ENCODE results near the gene SNAI1.

Gene SNAI1

GRCh38 chr20:50019466-50020256, 36.9 kb downstream of the SNAI1 start:
- Mint-ChIP-seq H3K9me3 (no peaks in the 10 kb centered on the region), H3K4me3 (no peak overlapping the region), H3K36me3 (no peaks in the 10 kb centered on the region), H3K27ac (no peak overlapping the region), H3K4me1 (peaks cover 14% of the 10 kb centered on the region), H3K27me3 (peaks cover 12% of the 10 kb centered on the region)
- DNase-seq (ENCODE audit: low spot score in 2 of 2) (no peak), ATAC-seq (ENCODE audit: low read depth) (no peak)

GRCh38 chr20:50020288-50020687, 37.5 kb downstream of the SNAI1 start:
- no peak for ATAC-seq (ENCODE audit: low read depth)
- Mint-ChIP-seq H3K4me1 (peaks cover 13% of the 10 kb centered on the region), H3K4me3 (no peak overlapping the region), H3K27ac (no peak overlapping the region), H3K9me3 (no peaks in the 10 kb centered on the region), H3K27me3 (peaks cover 12% of the 10 kb centered on the region), H3K36me3 (no peaks in the 10 kb centered on the region)
- DNase-seq (ENCODE audit: low spot score in 2 of 2) = no peak

GRCh38 chr20:50022676-50023075, 39.9 kb downstream of the SNAI1 start:
- H3K4me1 Mint-ChIP-seq = peaks cover 13% of the 10 kb centered on the region
- no peaks in the 10 kb centered on the region for H3K36me3 Mint-ChIP-seq
- peaks cover 7% of the 10 kb centered on the region for H3K27me3 Mint-ChIP-seq
- no peak for DNase-seq (ENCODE audit: low spot score in 2 of 2)
- no peaks in the 10 kb centered on the region for H3K9me3 Mint-ChIP-seq
- no peak for ATAC-seq (ENCODE audit: low read depth)
- no peak overlapping the region for H3K4me3 Mint-ChIP-seq
- no peak overlapping the region for H3K27ac Mint-ChIP-seq

GRCh38 chr20:50023116-50023805, 40.5 kb downstream of the SNAI1 start:
- no peak for DNase-seq (ENCODE audit: low spot score in 2 of 2)
- no peaks in the 10 kb centered on the region for H3K36me3 Mint-ChIP-seq
- ATAC-seq (ENCODE audit: low read depth) = peak; percentile 85
- no peaks in the 10 kb centered on the region for H3K9me3 Mint-ChIP-seq
- peaks cover 4% of the 10 kb centered on the region for H3K27me3 Mint-ChIP-seq
- peaks cover 11% of the 10 kb centered on the region for H3K4me1 Mint-ChIP-seq
- peak overlapping the region; percentile 19 for H3K27ac Mint-ChIP-seq
- H3K4me3 Mint-ChIP-seq = no peak overlapping the region

GRCh38 chr20:50026746-50027575, 44.2 kb downstream of the SNAI1 start:
- Mint-ChIP-seq H3K4me3 (no peak overlapping the region), H3K27ac (no peak overlapping the region), H3K9me3 (no peaks in the 10 kb centered on the region), H3K36me3 (peaks cover 2% of the 10 kb centered on the region), H3K27me3 (peaks cover 15% of the 10 kb centered on the region), H3K4me1 (peaks cover 13% of the 10 kb centered on the region)
- ATAC-seq (ENCODE audit: low read depth) (no peak), DNase-seq (ENCODE audit: low spot score in 2 of 2) (no peak)

GRCh38 chr20:50027611-50028105, 44.9 kb downstream of the SNAI1 start:
- DNase-seq (ENCODE audit: low spot score in 2 of 2) = no peak
- no peak overlapping the region for H3K4me3 Mint-ChIP-seq
- peaks cover 12% of the 10 kb centered on the region for H3K4me1 Mint-ChIP-seq
- H3K27me3 Mint-ChIP-seq = peaks cover 14% of the 10 kb centered on the region
- ATAC-seq (ENCODE audit: low read depth) = no peak
- peaks cover 2% of the 10 kb centered on the region for H3K36me3 Mint-ChIP-seq
- H3K9me3 Mint-ChIP-seq = no peaks in the 10 kb centered on the region
- no peak overlapping the region for H3K27ac Mint-ChIP-seq

- H3K36me3 Mint-ChIP-seq = peaks cover 2% of the 10 kb centered on the region
- no peak overlapping the region for H3K27ac Mint-ChIP-seq
- H3K9me3 Mint-ChIP-seq = no peaks in the 10 kb centered on the region
- H3K27me3 Mint-ChIP-seq = peaks cover 11% of the 10 kb centered on the region
- peaks cover 2% of the 10 kb centered on the region for H3K4me1 Mint-ChIP-seq
- ATAC-seq (ENCODE audit: low read depth) (no peak), DNase-seq (ENCODE audit: low spot score in 2 of 2) (no peak)
- H3K4me3 Mint-ChIP-seq = no peak overlapping the region
Measured at GRCh38 chr20:50029083-50029696, 46.4 kb downstream of the SNAI1 start.

GRCh38 chr20:50029697-50030461, 47.1 kb downstream of the SNAI1 start:
- Mint-ChIP-seq H3K36me3 (peaks cover 2% of the 10 kb centered on the region), H3K9me3 (no peaks in the 10 kb centered on the region), H3K27ac (no peak overlapping the region), H3K4me3 (no peak overlapping the region), H3K4me1 (peaks cover 2% of the 10 kb centered on the region), H3K27me3 (peaks cover 11% of the 10 kb centered on the region)
- ATAC-seq (ENCODE audit: low read depth) (no peak), DNase-seq (ENCODE audit: low spot score in 2 of 2) (no peak)

- Mint-ChIP-seq H3K36me3 (peaks cover 2% of the 10 kb centered on the region), H3K9me3 (no peaks in the 10 kb centered on the region), H3K27ac (no peak overlapping the region), H3K4me3 (no peak overlapping the region), H3K27me3 (peaks cover 11% of the 10 kb centered on the region), H3K4me1 (peaks cover 2% of the 10 kb centered on the region)
- DNase-seq (ENCODE audit: low spot score in 2 of 2) = no peak
- no peak for ATAC-seq (ENCODE audit: low read depth)
Measured at GRCh38 chr20:50032955-50033666, 50.3 kb downstream of the SNAI1 start.

- Mint-ChIP-seq H3K36me3 (peaks cover 2% of the 10 kb centered on the region), H3K4me3 (no peak overlapping the region), H3K4me1 (peaks cover 5% of the 10 kb centered on the region), H3K9me3 (no peaks in the 10 kb centered on the region), H3K27ac (no peak overlapping the region), H3K27me3 (peaks cover 7% of the 10 kb centered on the region)
- no peak for DNase-seq (ENCODE audit: low spot score in 2 of 2)
- ATAC-seq (ENCODE audit: low read depth) = no peak
Measured at GRCh38 chr20:50034567-50035180, 51.9 kb downstream of the SNAI1 start.

GRCh38 chr20:50036703-50037102, 53.9 kb downstream of the SNAI1 start:
- ATAC-seq (ENCODE audit: low read depth) (no peak), DNase-seq (ENCODE audit: low spot score in 2 of 2) (no peak)
- Mint-ChIP-seq H3K27me3 (no peaks in the 10 kb centered on the region), H3K27ac (no peak overlapping the region), H3K4me1 (peaks cover 12% of the 10 kb centered on the region), H3K9me3 (no peaks in the 10 kb centered on the region), H3K36me3 (no peaks in the 10 kb centered on the region), H3K4me3 (no peak overlapping the region)

- H3K36me3 Mint-ChIP-seq = no peaks in the 10 kb centered on the region
- ATAC-seq (ENCODE audit: low read depth) (no peak), DNase-seq (ENCODE audit: low spot score in 2 of 2) (no peak)
- H3K27me3 Mint-ChIP-seq = no peaks in the 10 kb centered on the region
- H3K27ac Mint-ChIP-seq = no peak overlapping the region
- no peak overlapping the region for H3K4me3 Mint-ChIP-seq
- H3K9me3 Mint-ChIP-seq = no peaks in the 10 kb centered on the region
- peaks cover 12% of the 10 kb centered on the region for H3K4me1 Mint-ChIP-seq
Measured at GRCh38 chr20:50037123-50037522, 54.3 kb downstream of the SNAI1 start.
